Activated CD4-positive, alpha-beta memory T cell treated with anti-CD3 and anti-CD28 coated beads for 36 hours (primary cell): ENCODE data around the gene RFT1. TPM values are rescaled to one million over a fixed set of nuclear protein-coding genes. Genes with fewer than 3 reads are reported as not detected.

Experiments used
- CTCF ChIA-PET: fragments of 350-600 bp; sonication (Branson Sonifier 250); formaldehyde crosslinking; loops from one replicate; lab custom pipeline; 2021; ENCODE audit warnings: antibody characterized with exemption, inconsistent platforms; lab: Charles Lee
- POLR2A ChIA-PET: fragments of 350-600 bp; sonication (Branson Sonifier 250); formaldehyde crosslinking; loops from one replicate; lab custom pipeline; 2021; ENCODE audit warnings: antibody characterized with exemption; lab: Charles Lee
- DNase-seq: peaks from one replicate; pipeline ENCODE4 v3.0.0-alpha.2; 2020
- H3K27ac Mint-ChIP-seq: one replicate; pipeline ENCODE4 v1.8.0; 2021; ENCODE audit warnings: mixed read lengths
- H3K27me3 Mint-ChIP-seq: one replicate; pipeline ENCODE4 v1.8.0; 2021; ENCODE audit warnings: mixed read lengths
- H3K36me3 Mint-ChIP-seq: one replicate; pipeline ENCODE4 v1.8.0; 2021; ENCODE audit warnings: mixed read lengths
- H3K4me1 Mint-ChIP-seq: one replicate; pipeline ENCODE4 v1.8.0; 2021; ENCODE audit warnings: low read depth, mixed read lengths
- H3K4me3 Mint-ChIP-seq: one replicate; pipeline ENCODE4 v1.8.0; 2021; ENCODE audit warnings: mild to moderate bottlenecking, mixed read lengths
- H3K9me3 Mint-ChIP-seq: one replicate; pipeline ENCODE4 v1.8.0; 2021; ENCODE audit warnings: mixed read lengths
- intact Hi-C: fragments of 100-400 bp; cut with micrococcal nuclease; formaldehyde crosslinking; loops from one replicate; pipeline ENCODE4 v1.15.1; 2023
- total RNA-seq, 2 experiments: library from RNA; stranded (reverse); gene quantifications; one replicate each; pipeline ENCODE4 v1.2.3, GENCODE V29; 2021

The RFT1 gene
- total RNA-seq, 2 experiments from 2014 or later: 35.0 to 38.2 TPM

GRCh38 chr3:53101956-53102355, 28.3 kb downstream of the RFT1 start:
- Mint-ChIP-seq H3K9me3 (no peaks in the 10 kb centered on the region), H3K27me3 (no peaks in the 10 kb centered on the region), H3K4me3 (peak overlapping the region; percentile 38), H3K27ac (peak overlapping the region; percentile 83), H3K36me3 (peaks cover 36% of the 10 kb centered on the region), H3K4me1 (peaks cover 62% of the 10 kb centered on the region)
- CTCF ChIA-PET: interaction anchor here (1.3 to 1.8 kb wide), 3 partner anchors 9 to 94 kb away, joined by 3 to 11 read pairs (median 5); no protein-coding TSS in a partner anchor
- POLR2A ChIA-PET: interaction anchor here (0.8 kb wide), 1 partner anchor 59 kb away, joined by 3 read pairs; the partner anchor contains the start of gene PRKCD
- intact Hi-C loops: loop anchor here (1.0 to 10.0 kb wide), 2 partner anchors 8 to 793 kb away; partner anchors contain the start of gene SELENOK
- DNase-seq: no peak

- POLR2A ChIA-PET: no interaction called here
Observed at GRCh38 chr3:53100818-53101466, 29.3 kb downstream of the RFT1 start.

DNA sequence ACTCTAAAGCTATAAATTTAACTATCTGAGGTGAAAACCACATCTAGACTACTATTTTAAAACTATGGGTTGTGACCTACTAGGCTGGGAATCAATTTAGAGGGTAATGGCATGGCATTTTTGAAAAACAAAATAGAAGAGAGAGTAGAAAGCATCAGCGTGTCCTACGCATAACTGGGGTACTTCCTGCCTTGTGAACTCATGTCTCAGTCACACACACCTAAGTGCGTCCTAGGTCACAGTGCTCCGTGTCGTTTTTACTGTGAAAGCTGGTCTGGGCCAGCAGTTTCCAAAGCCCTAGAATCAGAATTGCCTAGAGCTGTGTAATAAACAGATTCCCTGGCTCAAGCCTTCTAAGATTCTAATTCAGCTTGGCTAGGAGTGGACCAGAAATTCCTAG, 32.3 kb downstream of the RFT1 start:
- CTCF ChIA-PET: interaction anchor here (1.2 to 1.8 kb wide), 2 partner anchors 13 to 97 kb away, joined by 3 to 5 read pairs; no protein-coding TSS in a partner anchor
- intact Hi-C loops: no loop called here
- POLR2A ChIA-PET: interaction anchor here (1.4 kb wide), 1 partner anchor 194 kb away, joined by 3 read pairs; no protein-coding TSS in a partner anchor
- Mint-ChIP-seq H3K27me3 (no peaks in the 10 kb centered on the region), H3K27ac (peak overlapping the region; percentile 72), H3K36me3 (peaks cover 19% of the 10 kb centered on the region), H3K9me3 (no peaks in the 10 kb centered on the region), H3K4me3 (no peak overlapping the region), H3K4me1 (peaks cover 39% of the 10 kb centered on the region)
- no peak for DNase-seq

More at GRCh38 chr3:53100818-53101466, 29.3 kb downstream of the RFT1 start:
- Mint-ChIP-seq H3K4me3 (no peak overlapping the region), H3K27ac (peak overlapping the region; percentile 83), H3K9me3 (no peaks in the 10 kb centered on the region), H3K4me1 (peaks cover 62% of the 10 kb centered on the region), H3K27me3 (no peaks in the 10 kb centered on the region), H3K36me3 (peaks cover 31% of the 10 kb centered on the region)
- CTCF ChIA-PET: interaction anchor here (1.3 to 1.8 kb wide), 2 partner anchors 10 to 14 kb away, joined by 3 to 5 read pairs; no protein-coding TSS in a partner anchor
- intact Hi-C loops: loop anchor here (10.0 kb wide), 1 partner anchor 794 kb away; the partner anchor contains the start of gene SELENOK
- DNase-seq: peak; percentile 35

GRCh38 chr3:53092942-53093341, 37.3 kb downstream of the RFT1 start:
- ChIA-PET POLR2A (no interaction called here), CTCF (interaction anchor here (0.9 kb wide), 1 partner anchor 158 kb away, joined by 3 read pairs; no protein-coding TSS in a partner anchor)
- Mint-ChIP-seq H3K27me3 (no peaks in the 10 kb centered on the region), H3K27ac (no peak overlapping the region), H3K4me1 (peaks cover 6% of the 10 kb centered on the region), H3K9me3 (no peaks in the 10 kb centered on the region), H3K36me3 (peaks cover 13% of the 10 kb centered on the region), H3K4me3 (no peak overlapping the region)
- no peak for DNase-seq
- intact Hi-C loops: no loop called here

DNA sequence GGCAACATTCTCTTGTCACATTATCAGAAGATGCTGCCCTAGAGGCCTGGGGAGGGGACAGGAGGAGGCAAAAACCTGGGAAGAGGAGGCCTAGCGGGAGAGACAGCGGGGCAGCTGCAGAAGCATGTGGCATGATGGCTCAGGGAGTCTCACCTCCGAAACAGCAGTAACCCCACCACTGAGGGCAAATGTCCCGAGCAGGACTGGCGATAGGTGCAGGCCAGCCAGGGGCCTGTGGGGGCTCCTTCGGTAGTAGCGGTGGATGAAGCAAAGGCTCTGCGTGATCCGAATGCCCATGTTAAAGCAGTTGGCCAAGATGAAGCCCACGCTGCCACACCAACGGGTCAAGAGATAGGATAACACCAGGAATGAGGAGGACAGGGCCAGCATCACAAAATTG, 38.0 kb downstream of the RFT1 start:
- no peaks in the 10 kb centered on the region for H3K4me1 Mint-ChIP-seq
- intact Hi-C loops: no loop called here
- CTCF ChIA-PET: no interaction called here
- no peak overlapping the region for H3K27ac Mint-ChIP-seq
- POLR2A ChIA-PET: no interaction called here
- DNase-seq: no peak
- H3K36me3 Mint-ChIP-seq: peaks cover 13% of the 10 kb centered on the region
- no peaks in the 10 kb centered on the region for H3K27me3 Mint-ChIP-seq
- no peaks in the 10 kb centered on the region for H3K9me3 Mint-ChIP-seq
- H3K4me3 Mint-ChIP-seq: no peak overlapping the region

DNA sequence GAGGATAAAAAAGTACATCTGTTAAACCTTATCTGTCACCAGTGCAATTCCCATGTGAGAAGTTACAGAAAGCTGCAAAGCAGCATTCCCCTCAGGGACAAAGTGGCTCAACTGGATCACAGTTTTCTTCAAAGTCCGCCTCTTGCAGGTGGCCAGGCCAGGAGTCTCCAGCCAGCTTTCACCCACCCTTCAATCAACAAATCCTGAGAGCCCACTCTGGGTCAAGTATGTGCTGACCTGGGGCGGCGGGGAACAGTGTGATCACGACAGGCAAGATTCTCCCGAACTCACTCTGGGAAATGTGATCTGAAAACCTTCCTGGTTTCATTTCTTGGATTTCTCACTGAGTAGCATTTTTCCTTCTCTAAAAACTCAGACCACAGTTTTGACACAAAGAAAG, 39.2 kb downstream of the RFT1 start:
- Mint-ChIP-seq H3K9me3 (no peaks in the 10 kb centered on the region), H3K4me1 (no peaks in the 10 kb centered on the region), H3K27ac (no peak overlapping the region), H3K36me3 (peaks cover 13% of the 10 kb centered on the region), H3K4me3 (no peak overlapping the region), H3K27me3 (no peaks in the 10 kb centered on the region)
- ChIA-PET CTCF (no interaction called here), POLR2A (no interaction called here)
- no peak for DNase-seq
- intact Hi-C loops: no loop called here

DNA sequence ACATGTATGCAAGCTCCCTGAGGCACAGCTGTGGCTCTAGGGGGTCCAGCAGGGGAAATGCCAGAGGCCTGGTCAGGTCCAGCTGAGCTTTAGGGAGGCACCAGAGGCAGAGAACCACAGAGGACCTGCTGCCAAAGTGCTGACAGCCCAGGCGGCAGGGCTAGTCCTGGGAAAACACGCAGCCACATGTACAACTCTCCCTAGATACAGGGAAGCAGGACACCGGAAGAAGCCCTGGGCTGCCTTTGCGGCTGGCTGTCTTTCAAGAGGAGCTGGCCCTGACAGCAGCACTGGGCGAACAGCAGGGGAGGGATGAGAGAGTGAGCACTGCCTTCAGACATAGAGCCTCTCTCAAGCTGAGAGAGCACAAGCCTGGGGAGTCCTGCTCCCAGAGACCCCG, 40.7 kb downstream of the RFT1 start:
- CTCF ChIA-PET: no interaction called here

DNA sequence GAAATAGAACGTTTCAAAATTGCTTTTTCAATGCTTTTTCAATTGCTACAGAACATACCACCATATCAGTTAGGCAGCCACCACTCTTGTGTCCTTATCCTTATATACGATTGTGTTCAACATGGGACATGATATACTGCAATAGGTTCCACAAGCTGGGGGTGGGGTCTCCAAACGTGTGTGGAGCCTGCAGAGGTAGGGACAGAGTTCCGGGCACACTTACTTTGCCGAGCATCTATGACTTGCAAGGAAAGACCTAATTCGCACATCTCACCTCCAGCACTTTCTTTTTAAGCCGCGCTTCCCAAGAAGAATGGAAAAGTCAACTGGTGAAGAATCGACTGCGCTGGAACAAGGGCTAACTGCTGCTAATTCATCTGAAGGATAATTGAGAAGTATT, 44.8 kb downstream of the RFT1 start:
- Mint-ChIP-seq H3K4me3 (no peak overlapping the region), H3K9me3 (no peaks in the 10 kb centered on the region), H3K27ac (no peak overlapping the region), H3K27me3 (no peaks in the 10 kb centered on the region), H3K36me3 (peaks cover 7% of the 10 kb centered on the region), H3K4me1 (peaks cover 2% of the 10 kb centered on the region)
- intact Hi-C loops: no loop called here
- DNase-seq: no peak
- CTCF ChIA-PET: no interaction called here
- POLR2A ChIA-PET: no interaction called here

More for the DNA sequence above, 40.7 kb downstream of the RFT1 start:
- Mint-ChIP-seq H3K36me3 (peaks cover 12% of the 10 kb centered on the region), H3K4me1 (peaks cover under 1% of the 10 kb centered on the region), H3K9me3 (no peaks in the 10 kb centered on the region), H3K27me3 (no peaks in the 10 kb centered on the region), H3K27ac (no peak overlapping the region), H3K4me3 (no peak overlapping the region)
- POLR2A ChIA-PET: no interaction called here
- no peak for DNase-seq
- intact Hi-C loops: no loop called here

DNA sequence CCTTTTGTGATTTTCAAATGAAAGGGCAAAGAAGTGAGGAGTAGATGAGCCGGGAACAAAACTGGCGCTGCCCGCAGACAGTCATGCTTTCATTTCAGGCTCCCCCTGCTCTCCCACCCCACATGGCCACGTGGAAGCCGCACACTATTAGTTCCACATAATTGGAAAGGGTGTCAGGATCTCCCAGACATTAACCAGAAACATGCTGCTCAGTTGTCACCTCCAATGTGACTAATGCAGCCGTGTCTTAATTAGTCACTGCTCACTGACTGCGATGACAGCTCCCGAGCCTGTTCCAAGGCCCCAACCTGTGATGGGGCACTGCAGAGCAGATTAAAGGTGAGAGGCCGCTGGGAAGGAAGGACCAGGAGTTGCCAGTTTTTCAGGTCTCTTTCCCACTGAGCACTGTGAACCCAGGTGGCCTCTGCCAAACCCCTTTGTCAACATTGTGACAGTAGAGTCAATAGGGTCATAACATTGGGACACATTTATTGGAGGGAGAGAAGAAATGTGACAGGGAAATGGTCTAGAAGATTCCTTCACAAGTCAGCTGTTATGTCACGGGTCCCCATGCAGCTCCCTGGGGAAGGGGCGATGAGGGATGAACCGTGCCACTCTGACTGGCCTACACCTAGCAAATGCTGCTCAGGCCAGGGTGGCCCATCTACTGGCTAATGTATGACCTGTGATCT, 45.8 kb downstream of the RFT1 start:
- CTCF ChIA-PET: interaction anchor here (1.0 kb wide), 1 partner anchor 30 kb away, joined by 3 read pairs; no protein-coding TSS in a partner anchor
- Mint-ChIP-seq H3K27me3 (no peaks in the 10 kb centered on the region), H3K27ac (no peak overlapping the region), H3K36me3 (peaks cover 6% of the 10 kb centered on the region), H3K9me3 (no peaks in the 10 kb centered on the region), H3K4me1 (peaks cover 2% of the 10 kb centered on the region), H3K4me3 (no peak overlapping the region)
- no peak for DNase-seq
- intact Hi-C loops: no loop called here
- POLR2A ChIA-PET: no interaction called here

DNA sequence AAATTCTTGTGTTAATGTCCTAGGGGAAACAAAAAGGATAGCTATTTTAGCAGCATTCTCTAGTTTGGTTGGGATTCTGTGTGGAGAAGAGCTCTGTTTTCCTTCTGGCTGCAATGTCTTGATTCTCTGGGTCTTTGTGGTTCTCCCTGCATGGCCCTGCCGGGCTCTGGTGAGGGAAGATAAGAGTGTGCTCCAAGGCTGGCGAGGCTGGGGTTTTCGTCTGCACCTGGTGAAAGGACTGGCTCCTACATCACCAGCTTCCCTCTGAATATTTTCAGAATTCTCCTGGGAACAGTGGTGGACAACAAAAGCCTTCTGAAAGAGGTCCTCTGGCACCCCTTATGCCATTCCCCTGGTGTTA, 46.3 kb downstream of the RFT1 start:
- H3K27ac Mint-ChIP-seq: no peak overlapping the region
- ChIA-PET CTCF (interaction anchor here (1.0 kb wide), 1 partner anchor 31 kb away, joined by 3 read pairs; no protein-coding TSS in a partner anchor), POLR2A (interaction anchor here (1.1 kb wide), 1 partner anchor 45 kb away, joined by 5 read pairs; no protein-coding TSS in a partner anchor)
- peaks cover 2% of the 10 kb centered on the region for H3K36me3 Mint-ChIP-seq
- intact Hi-C loops: no loop called here
- peaks cover 2% of the 10 kb centered on the region for H3K4me1 Mint-ChIP-seq
- H3K4me3 Mint-ChIP-seq: no peak overlapping the region
- DNase-seq: no peak
- no peaks in the 10 kb centered on the region for H3K9me3 Mint-ChIP-seq
- H3K27me3 Mint-ChIP-seq: no peaks in the 10 kb centered on the region

DNA sequence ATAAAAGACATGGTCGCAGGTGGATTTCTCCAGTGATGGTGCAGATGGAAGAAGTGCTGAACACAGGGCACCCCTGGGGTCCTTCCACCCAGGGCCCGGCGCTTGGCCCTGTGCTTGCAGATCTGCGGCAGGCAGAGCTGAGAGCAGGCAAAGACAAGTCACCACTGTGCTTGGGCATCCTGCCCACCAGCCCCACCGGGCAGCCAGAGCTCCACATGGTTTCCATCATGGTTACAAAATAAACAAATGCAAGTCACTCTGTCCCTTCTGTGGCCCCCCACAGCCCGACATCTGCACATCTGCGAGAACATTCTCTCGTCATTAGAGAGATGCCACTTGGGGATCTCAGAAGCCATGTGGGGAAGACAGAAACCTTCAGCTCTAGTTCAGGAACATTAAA, 46.7 kb downstream of the RFT1 start:
- peaks cover 2% of the 10 kb centered on the region for H3K4me1 Mint-ChIP-seq
- intact Hi-C loops: no loop called here
- H3K36me3 Mint-ChIP-seq: peaks cover 2% of the 10 kb centered on the region
- H3K4me3 Mint-ChIP-seq: no peak overlapping the region
- no peak overlapping the region for H3K27ac Mint-ChIP-seq
- CTCF ChIA-PET: interaction anchor here (1.0 kb wide), 1 partner anchor 31 kb away, joined by 3 read pairs; no protein-coding TSS in a partner anchor
- POLR2A ChIA-PET: interaction anchor here (1.1 kb wide), 1 partner anchor 46 kb away, joined by 5 read pairs; no protein-coding TSS in a partner anchor
- DNase-seq: no peak
- no peaks in the 10 kb centered on the region for H3K27me3 Mint-ChIP-seq
- no peaks in the 10 kb centered on the region for H3K9me3 Mint-ChIP-seq

DNA sequence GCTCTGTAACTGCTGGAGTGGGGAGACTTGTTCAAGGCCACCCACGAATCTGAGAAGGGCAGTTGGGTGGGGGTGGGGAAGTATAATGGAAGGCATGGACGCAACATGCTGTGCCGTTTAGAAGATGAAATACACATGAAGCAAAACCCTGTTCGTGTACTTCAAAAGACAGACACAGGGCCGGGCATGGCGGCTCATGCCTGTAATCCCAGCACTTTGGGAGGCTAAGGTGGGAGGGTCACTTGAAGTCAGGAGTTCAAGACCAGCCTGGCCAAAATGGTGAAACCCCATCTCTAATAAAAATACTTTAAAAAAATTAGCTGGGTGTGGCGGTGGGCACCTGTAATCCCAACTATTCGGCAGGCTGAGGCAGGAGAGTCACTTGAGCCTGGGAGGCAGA, 47.5 kb downstream of the RFT1 start:
- Mint-ChIP-seq H3K9me3 (no peaks in the 10 kb centered on the region), H3K4me1 (peaks cover 2% of the 10 kb centered on the region), H3K27me3 (no peaks in the 10 kb centered on the region), H3K27ac (no peak overlapping the region), H3K4me3 (no peak overlapping the region), H3K36me3 (no peaks in the 10 kb centered on the region)
- ChIA-PET CTCF (no interaction called here), POLR2A (interaction anchor here (1.1 kb wide), 1 partner anchor 46 kb away, joined by 5 read pairs; no protein-coding TSS in a partner anchor)
- intact Hi-C loops: no loop called here
- no peak for DNase-seq
